ENCODE measurements around the gene TIMM8A. TPM values are rescaled to one million over a fixed set of nuclear protein-coding genes. Genes with fewer than 3 reads are reported as not detected.

TIMM8A gene
- total RNA-seq, 1 donor from 2014 or later: 16.8 TPM

- ATAC-seq (ENCODE audit: low read depth): no peak
- intact Hi-C loops (cut with micrococcal nuclease): no loop called here
- Mint-ChIP-seq H3K4me3 (no peak overlapping the region), H3K4me1 (peaks cover 37% of the 10 kb centered on the region), H3K9me3 (no peaks in the 10 kb centered on the region), H3K27me3 (no peaks in the 10 kb centered on the region), H3K36me3 (ENCODE audit: low read depth) (peaks cover 47% of the 10 kb centered on the region), H3K27ac (peak overlapping the region; percentile 12)
- CTCF ChIA-PET: no interaction called here
- DNase-seq: no peak
- TF ChIP-seq CTCF (IDR thresholded peaks at IDR 0.05): no peak
- POLR2A ChIA-PET: interaction anchor here (0.7 kb wide), 1 partner anchor 73 kb away, joined by 5 read pairs; no protein-coding TSS in a partner anchor
Observed at GRCh38 chrX:101393530-101394305, 45.2 kb upstream of the TIMM8A start.

- intact Hi-C loops (cut with micrococcal nuclease): no loop called here
- no peak for DNase-seq
- Mint-ChIP-seq H3K4me1 (peaks cover 38% of the 10 kb centered on the region), H3K36me3 (ENCODE audit: low read depth) (peaks cover 46% of the 10 kb centered on the region), H3K27me3 (no peaks in the 10 kb centered on the region), H3K4me3 (peak overlapping the region; percentile 95), H3K27ac (peak overlapping the region; percentile 94), H3K9me3 (no peaks in the 10 kb centered on the region)
- ChIA-PET POLR2A (interaction anchor here (0.7 to 2.8 kb wide), 6 partner anchors 9 to 43 kb away, joined by 3 to 27 read pairs (median 16); partner anchors contain the start of gene TIMM8A), CTCF (no interaction called here)
- ATAC-seq (ENCODE audit: low read depth): no peak
- TF ChIP-seq CTCF (IDR thresholded peaks at IDR 0.05): no peak
Observed at GRCh38 chrX:101391831-101392230, 43.3 kb upstream of the TIMM8A start.

GRCh38 chrX:101390664-101391525, 42.4 kb upstream of the TIMM8A start, which contains the start of gene RPL36A:
TSS of gene RPL36A (plus strand) at chrX:101391011. CDS start at chrX:101391044, 33 bp downstream.
- H3K27ac Mint-ChIP-seq: peak within 1 kb of the TSS; percentile 94
- H3K4me1 Mint-ChIP-seq: peaks cover 47% of the 10 kb centered on the region
- no peaks in the 10 kb centered on the region for H3K27me3 Mint-ChIP-seq
- ATAC-seq (ENCODE audit: low read depth) (peak; percentile 76), DNase-seq (peak; percentile 61)
- TF ChIP-seq CTCF (IDR thresholded peaks at IDR 0.05): no peak
- ChIA-PET CTCF (interaction anchor here (0.6 to 1.9 kb wide), 9 partner anchors 12 to 776 kb away, joined by 3 to 10 read pairs (median 3); partner anchors contain the start of genes GLA, HNRNPH2 and TIMM8A), POLR2A (interaction anchor here (0.6 to 2.8 kb wide), 13 partner anchors 10 to 541 kb away, joined by 4 to 27 read pairs (median 8); partner anchors contain the start of genes GLA, HNRNPH2, TIMM8A and ZMAT1)
- peaks cover 42% of the 10 kb centered on the region for H3K36me3 Mint-ChIP-seq (ENCODE audit: low read depth)
- intact Hi-C loops (cut with micrococcal nuclease): loop anchor here (1.0 kb wide), 2 partner anchors 17 to 43 kb away; partner anchors contain the start of genes HNRNPH2 and TIMM8A
- peak within 1 kb of the TSS; percentile 95 for H3K4me3 Mint-ChIP-seq
- H3K9me3 Mint-ChIP-seq: no peaks in the 10 kb centered on the region

- no peak overlapping the region for H3K27ac Mint-ChIP-seq
- H3K27me3 Mint-ChIP-seq: no peaks in the 10 kb centered on the region
- TF ChIP-seq CTCF (IDR thresholded peaks at IDR 0.05): no peak
- ATAC-seq (ENCODE audit: low read depth) (no peak), DNase-seq (no peak)
- intact Hi-C loops (cut with micrococcal nuclease): loop anchor here (10.0 kb wide), 2 partner anchors 294 to 334 kb away; partner anchors contain the start of genes CENPI and TRMT2B
- peaks cover 36% of the 10 kb centered on the region for H3K36me3 Mint-ChIP-seq (ENCODE audit: low read depth)
- peaks cover 55% of the 10 kb centered on the region for H3K4me1 Mint-ChIP-seq
- no peak overlapping the region for H3K4me3 Mint-ChIP-seq
- POLR2A ChIA-PET: no interaction called here
- H3K9me3 Mint-ChIP-seq: no peaks in the 10 kb centered on the region
- CTCF ChIA-PET: no interaction called here
Observed at GRCh38 chrX:101388604-101389003, 40.1 kb upstream of the TIMM8A start.

All from activated B cell treated with CpG ODN at 0.5 μM for 24 hours (primary cell).